ENCODE data around the gene DPY30.

The DPY30 gene

GRCh38 chr2:31999438-31999837 lies 40.2 kb downstream of the DPY30 start:
- no peak overlapping the region for H3K9ac ChIP-seq (ENCODE audit: low read length)
- H3F3A ChIP-seq (ENCODE audit: insufficient read depth), result peaks cover 20% of the 10 kb centered on the region
- peaks cover 2% of the 10 kb centered on the region; the same call in 1 of the 2 replicates for H3K36me3 ChIP-seq (ENCODE audit: low read length)
- no peak overlapping the region for H3K4me3 ChIP-seq (ENCODE audit: insufficient read depth, low read length, poor library complexity, severe bottlenecking)
- peaks cover 97% of the 10 kb centered on the region for H3K79me2 ChIP-seq (ENCODE audit: insufficient read depth, low read length)
- no peak overlapping the region for H3K4me2 ChIP-seq (ENCODE audit: low read depth, low read length, poor library complexity, severe bottlenecking)
- H2AFZ ChIP-seq (ENCODE audit: low read depth, low read length, severe bottlenecking), result no peak overlapping the region
- H4K20me1 ChIP-seq (ENCODE audit: low read depth, low read length), result peaks cover 10% of the 10 kb centered on the region; the same call in 1 of the 2 replicates
- H3K9me2 ChIP-seq (replicated peaks; ENCODE audit: insufficient read depth, low read length), result no peaks in the 10 kb centered on the region
- H3K27me3 ChIP-seq (ENCODE audit: low read length), result no peaks in the 10 kb centered on the region
- H3K27ac ChIP-seq (ENCODE audit: low read depth, low read length), result no peak overlapping the region
- no peaks in the 10 kb centered on the region for H3K9me3 ChIP-seq (ENCODE audit: insufficient read depth, low read length)
- TF ChIP-seq CTCF (IDR thresholded peaks at IDR 0.05; ENCODE audit: insufficient read depth, low read length, poor library complexity, severe bottlenecking), result no peak
- TF ChIP-seq EZH2phosphoT487 (conservative IDR thresholded peaks at IDR 0.05; ENCODE audit: low read length), result no peak

DNA sequence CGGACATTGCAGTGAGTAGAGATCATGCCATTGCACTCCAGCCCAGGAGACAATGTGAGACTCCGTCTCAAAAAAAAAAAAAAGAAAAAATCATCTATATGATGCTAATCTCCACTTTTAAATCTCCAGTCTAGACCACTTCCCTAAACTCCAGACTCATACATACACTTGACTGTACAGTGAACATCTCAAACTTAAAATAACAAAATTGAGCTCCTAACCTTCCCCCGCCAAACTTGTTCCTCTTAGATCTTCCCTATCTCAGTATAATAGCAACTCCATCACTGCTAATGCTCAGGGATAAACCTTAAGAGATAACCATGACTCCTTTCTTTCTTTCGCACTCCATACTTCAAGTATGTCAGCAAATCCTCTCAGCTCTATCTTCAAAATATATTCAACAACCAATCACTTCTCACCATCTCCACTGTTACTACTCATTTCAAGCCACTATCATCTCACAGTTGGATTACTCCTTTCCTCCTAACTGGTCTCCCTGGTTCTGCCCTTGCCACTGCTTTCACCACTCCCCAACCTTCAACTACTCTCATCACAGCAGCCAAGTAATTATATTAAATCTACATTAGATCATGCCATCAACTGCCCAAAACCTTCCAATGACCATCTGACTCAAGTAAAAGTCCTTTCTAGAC lies 40.7 kb downstream of the DPY30 start:
- Histone ChIP-seq H3K9me3 (ENCODE audit: insufficient read depth, low read length) (no peaks in the 10 kb centered on the region), H3K79me2 (ENCODE audit: insufficient read depth, low read length) (peaks cover 97% of the 10 kb centered on the region), H3K9ac (ENCODE audit: low read length) (no peak overlapping the region), H3F3A (ENCODE audit: insufficient read depth) (peaks cover 16% of the 10 kb centered on the region), H2AFZ (ENCODE audit: low read depth, low read length, severe bottlenecking) (no peak overlapping the region), H3K27ac (ENCODE audit: low read depth, low read length) (no peak overlapping the region), H3K27me3 (ENCODE audit: low read length) (no peaks in the 10 kb centered on the region), H3K4me2 (ENCODE audit: low read depth, low read length, poor library complexity, severe bottlenecking) (no peak overlapping the region), H3K9me2 (replicated peaks; ENCODE audit: insufficient read depth, low read length) (no peaks in the 10 kb centered on the region), H3K36me3 (ENCODE audit: low read length) (peaks cover 2% of the 10 kb centered on the region; the same call in 1 of the 2 replicates), H3K4me3 (ENCODE audit: insufficient read depth, low read length, poor library complexity, severe bottlenecking) (no peak overlapping the region), H4K20me1 (ENCODE audit: low read depth, low read length) (peaks cover 5% of the 10 kb centered on the region; the same call in 1 of the 2 replicates)
- TF ChIP-seq CTCF (IDR thresholded peaks at IDR 0.05; ENCODE audit: insufficient read depth, low read length, poor library complexity, severe bottlenecking) (no peak), EZH2phosphoT487 (conservative IDR thresholded peaks at IDR 0.05; ENCODE audit: low read length) (no peak)

DNA sequence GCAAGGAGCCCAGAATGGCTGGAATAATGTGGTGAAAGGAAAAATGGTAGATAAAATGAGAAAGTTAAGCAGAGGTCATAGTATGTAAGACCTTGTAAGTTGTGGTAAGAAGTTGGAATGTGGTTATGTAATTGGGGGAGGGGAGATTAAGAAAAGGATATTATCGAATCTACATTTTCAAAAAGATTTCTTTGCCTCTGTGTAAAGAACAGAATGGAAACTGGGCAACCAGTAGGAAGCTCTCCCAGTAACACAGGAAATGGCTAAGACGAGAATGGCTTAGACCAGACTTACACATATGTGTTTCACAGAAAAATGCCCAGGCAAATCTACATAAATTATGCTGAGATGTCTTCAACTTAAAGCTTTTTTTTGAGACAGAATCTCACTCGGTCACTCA lies 42.0 kb downstream of the DPY30 start:
- H3K4me2 ChIP-seq (ENCODE audit: low read depth, low read length, poor library complexity, severe bottlenecking), result no peak overlapping the region
- no peak overlapping the region for H3K4me3 ChIP-seq (ENCODE audit: insufficient read depth, low read length, poor library complexity, severe bottlenecking)
- H3K9me3 ChIP-seq (ENCODE audit: insufficient read depth, low read length), result no peaks in the 10 kb centered on the region
- H4K20me1 ChIP-seq (ENCODE audit: low read depth, low read length), result peaks cover 5% of the 10 kb centered on the region
- H3K79me2 ChIP-seq (ENCODE audit: insufficient read depth, low read length), result peaks cover 97% of the 10 kb centered on the region
- H3K36me3 ChIP-seq (ENCODE audit: low read length), result 0 out of 2 replicates have a peak, but pooled peaks cover 1% of the 10 kb centered on the region
- no peak overlapping the region for H3K9ac ChIP-seq (ENCODE audit: low read length)
- H3K9me2 ChIP-seq (replicated peaks; ENCODE audit: insufficient read depth, low read length), result no peaks in the 10 kb centered on the region
- TF ChIP-seq EZH2phosphoT487 (conservative IDR thresholded peaks at IDR 0.05; ENCODE audit: low read length) (no peak), CTCF (IDR thresholded peaks at IDR 0.05; ENCODE audit: insufficient read depth, low read length, poor library complexity, severe bottlenecking) (no peak)
- peaks cover 15% of the 10 kb centered on the region for H3F3A ChIP-seq (ENCODE audit: insufficient read depth)
- no peak overlapping the region for H3K27ac ChIP-seq (ENCODE audit: low read depth, low read length)
- H3K27me3 ChIP-seq (ENCODE audit: low read length), result no peaks in the 10 kb centered on the region
- no peak overlapping the region for H2AFZ ChIP-seq (ENCODE audit: low read depth, low read length, severe bottlenecking)

All from SU-DHL-6 (cell line).